HS-5 (cell line): ENCODE data around the gene GPR108.

Experiments used
- DNase-seq: peaks from one replicate; pipeline ENCODE4 v3.0.0-alpha.2; 2012; ENCODE audit warnings: low read depth

Gene GPR108

DNA sequence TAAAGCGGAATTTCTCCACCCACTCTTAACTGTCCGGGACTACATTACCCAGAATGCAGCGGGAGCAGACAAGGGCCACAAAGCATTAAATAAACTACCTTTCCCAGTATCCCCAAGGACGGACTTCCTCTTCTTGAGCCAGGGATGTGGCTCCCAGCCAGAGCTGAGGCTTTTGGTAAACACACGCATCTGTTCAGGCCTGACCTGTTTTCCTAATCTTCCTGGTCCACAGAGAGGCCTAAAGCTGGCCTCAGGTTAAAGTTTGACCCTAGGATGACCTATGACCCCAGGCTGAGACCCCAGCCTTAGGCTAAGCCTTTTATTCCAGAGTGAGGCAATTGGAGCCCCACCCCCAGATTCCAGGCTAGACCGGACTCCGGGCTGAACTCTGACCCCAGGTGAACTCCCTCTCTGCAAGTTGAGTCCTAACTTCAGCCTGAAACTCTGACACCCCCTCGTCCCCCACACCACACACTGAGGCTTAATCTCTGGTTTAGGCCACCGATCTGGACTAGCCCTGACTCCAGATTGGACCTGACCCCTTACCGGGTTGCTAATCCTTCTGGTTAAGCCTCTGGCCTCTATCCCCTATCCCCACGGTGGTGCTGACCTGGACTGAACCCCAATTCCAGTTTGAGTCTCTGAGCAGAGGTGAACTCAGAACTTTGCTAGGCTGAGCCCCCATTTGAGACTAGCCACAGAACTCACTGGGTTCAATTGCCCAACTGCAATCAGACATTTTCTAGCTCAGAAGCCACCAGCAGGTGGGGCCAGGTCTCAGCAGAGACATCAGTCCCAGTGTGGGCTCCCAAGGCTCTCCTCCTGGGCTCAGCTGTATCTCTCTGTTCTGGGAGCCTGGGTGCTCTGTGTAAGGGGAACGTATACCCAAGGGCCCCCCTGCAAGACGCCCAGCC, 750 bp upstream of the GPR108 start:
- DNase-seq: no peak

DNA sequence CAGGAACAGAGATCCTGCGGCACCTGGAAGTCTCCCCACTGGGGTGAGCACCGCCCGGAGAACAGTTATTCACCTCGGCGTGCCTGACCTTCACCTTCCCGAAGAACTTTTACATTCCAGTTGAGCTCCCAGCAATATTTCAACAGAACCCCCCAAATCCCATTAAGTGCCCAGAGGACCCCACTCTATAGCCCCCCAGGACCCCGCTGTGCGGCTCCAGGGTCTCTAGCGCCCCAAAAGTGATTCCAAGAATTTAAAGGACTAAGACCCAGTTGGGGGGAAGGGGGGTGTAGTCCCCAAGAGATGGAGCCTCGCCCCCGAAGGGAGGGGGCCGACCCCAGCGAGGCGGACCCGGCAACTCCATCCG, 480 bp downstream of the GPR108 start:
- no peak for DNase-seq

DNA sequence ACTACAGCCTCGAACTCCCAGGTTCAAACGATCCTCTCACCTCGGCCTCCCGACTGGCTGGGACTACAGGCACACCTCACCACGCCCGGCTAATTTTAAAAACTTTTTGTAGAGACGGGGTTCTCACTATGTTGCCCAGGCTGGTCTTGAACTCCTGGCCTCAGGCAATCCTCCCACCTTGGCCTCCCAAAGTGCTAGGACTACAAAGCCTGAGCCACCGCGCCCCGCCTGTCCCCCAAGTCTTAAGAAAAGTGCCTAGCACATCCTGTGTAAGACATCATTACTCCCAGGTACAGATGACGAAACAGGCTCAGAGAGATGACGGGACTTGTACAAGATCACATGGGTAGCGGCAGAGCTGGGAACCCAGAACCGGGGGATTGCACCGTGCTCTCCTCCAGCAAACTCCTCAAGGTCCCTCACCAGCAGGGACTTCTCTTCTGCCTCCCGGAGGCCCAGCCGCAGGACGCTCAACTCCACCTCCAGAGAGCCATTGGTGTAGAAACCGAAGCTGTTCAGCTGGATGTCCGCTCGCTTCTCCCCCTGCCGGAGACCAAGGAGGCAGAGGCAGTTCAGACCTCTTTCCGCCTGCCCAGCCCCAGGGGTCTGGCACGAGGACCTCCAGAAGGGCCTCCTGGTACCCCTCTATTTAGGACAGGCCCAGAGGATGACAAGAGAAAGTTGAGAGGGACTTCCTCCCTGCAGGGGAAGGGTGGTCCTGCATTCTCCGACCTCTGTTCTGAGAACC, 1.0 kb downstream of the GPR108 start:
- DNase-seq: peak; percentile 43

DNA sequence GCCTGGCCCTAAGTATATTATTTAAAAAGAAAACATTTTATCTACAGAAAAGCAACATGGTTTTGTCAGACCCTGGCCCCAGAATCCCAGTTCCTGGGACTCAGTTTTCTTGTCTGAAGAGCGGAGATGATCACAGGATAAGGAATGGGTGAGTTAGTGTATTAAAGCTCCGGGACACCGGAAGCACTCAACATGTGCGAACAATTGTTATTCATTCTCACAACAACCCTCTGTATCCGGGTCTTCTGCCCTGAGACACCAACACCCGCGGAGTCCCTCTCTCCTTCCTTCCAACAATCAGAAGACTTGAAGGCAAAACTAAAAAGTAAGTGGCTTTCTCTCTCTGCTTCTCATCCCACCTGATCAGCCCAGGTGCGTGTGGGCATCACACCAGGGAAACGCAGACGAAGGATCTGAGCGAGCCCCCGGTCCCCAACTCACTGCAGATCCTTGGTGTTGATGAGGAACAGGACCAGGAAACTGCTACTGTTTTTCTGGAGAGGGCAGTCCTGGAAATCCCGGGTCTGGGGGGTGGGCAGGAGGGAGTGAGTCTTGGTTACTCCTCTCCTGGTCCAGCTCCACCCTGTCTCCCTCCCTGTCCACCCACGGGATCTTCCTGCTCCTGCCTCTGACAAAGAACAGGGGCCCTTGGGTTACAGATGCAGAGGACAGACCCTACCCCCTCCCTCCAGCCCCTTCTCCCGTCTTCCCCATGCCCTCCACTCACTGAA, 2.0 kb downstream of the GPR108 start:
- no peak for DNase-seq

DNA sequence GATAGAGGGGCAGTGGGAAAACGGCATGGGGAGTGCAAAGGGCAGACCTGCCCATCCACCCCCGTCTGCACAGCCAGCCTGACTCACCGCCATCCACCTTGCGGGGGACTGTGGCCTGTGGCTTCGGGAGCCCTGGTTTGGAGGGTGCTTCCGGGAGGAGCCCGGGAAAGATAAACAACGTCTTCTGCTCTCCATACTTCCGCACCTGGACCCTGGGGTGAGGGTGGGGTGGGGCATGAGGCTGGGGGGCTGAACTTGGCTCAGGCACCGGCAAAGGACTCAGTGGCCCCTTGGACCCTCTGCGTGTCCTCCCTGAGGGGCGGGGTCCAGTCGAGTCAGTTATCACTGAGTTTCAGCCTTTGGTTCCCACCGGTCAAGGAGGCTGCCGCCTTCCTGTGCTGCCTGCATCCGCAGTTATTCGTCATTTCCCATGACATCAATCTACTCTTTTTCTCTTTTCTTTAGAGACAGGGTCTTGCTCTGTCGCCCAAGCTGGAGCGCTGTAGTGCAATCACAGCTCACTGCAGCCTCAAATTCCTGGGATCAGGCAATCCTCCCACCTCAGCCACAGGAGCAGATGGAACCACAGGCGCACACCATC, 3.2 kb downstream of the GPR108 start:
- DNase-seq: no peak

DNA sequence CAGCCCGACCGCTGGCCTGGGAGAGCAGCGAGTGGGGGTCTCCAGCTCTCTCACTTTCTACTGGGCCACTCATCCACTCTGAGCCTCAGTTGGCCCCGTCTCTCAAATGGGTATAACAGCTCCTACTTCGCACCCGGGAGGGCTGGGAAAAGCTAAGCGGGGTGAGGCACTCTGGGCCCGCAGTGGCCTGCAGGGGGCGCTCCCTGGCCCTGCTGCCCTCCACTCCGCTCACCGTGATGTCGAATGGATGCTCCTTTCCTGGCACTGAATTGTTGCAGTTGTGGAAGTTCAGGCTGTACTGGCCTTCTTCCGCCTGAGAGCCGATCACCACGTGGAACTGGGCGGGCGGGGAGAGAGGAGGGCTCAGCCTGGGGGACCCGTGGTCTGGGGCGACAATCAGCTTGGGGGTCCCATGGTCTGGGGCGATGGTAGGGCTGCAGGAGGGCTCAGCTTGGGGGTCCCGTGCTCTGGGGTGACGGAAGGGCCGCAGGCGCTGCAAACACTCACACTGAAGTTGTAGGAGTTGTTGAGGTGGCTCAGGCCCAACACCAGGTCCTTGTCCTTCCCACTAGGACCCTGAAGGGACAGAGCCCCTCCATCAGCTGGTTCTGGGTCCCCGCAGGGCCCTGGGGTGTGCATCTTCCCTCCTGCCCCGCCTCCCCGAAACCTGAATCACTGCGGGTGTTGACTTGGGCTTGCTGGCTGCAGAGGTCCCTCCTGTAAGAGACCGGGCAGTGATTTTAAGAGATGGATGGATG, 3.9 kb downstream of the GPR108 start:
- DNase-seq: no peak

DNA sequence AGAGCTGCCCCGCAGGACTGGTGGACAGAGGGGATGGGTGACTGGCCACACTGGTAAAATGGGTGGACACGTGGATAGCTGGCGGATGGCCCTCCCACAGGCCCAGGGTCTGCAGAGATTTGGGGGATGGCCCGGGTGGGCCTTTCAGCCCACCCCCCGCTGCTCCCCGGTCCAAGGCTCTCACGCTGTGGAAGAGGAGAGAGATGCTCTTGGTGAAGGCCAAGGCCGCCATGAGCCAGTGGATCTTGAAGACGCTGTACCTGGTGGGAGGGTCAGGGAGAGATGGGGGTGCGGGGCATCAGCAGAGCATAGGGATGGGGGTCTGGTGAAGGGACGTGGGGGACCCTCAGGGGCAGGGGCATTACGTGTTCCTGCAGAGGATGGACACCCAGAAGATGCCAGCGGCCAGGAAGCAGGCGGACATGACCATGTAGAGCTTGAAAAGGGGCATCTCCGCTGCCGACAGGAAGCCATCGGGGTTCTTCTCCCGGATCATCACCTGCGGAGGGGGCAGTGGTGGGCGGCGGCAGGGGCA, 4.5 kb downstream of the GPR108 start:
- DNase-seq: no peak

DNA sequence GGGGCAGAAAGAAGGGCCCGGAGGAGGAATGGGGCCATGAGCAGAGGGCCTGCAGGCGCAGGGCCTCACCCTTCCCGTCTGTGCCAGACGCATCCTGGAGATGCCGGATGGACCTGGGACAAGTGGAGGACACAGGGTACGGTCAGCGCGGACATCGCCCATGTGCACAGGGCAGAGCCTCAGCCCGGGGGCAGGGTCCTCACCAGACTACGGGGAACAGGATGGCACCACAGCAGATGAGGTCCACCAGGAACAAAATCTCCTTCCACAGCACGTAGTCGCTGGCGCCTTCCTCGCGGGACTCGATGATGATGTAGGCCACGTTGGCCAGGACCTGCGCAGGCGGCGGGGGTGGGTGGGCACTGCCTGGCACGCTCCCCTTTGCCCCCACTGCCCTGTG, 5.6 kb downstream of the GPR108 start:
- no peak for DNase-seq

DNA sequence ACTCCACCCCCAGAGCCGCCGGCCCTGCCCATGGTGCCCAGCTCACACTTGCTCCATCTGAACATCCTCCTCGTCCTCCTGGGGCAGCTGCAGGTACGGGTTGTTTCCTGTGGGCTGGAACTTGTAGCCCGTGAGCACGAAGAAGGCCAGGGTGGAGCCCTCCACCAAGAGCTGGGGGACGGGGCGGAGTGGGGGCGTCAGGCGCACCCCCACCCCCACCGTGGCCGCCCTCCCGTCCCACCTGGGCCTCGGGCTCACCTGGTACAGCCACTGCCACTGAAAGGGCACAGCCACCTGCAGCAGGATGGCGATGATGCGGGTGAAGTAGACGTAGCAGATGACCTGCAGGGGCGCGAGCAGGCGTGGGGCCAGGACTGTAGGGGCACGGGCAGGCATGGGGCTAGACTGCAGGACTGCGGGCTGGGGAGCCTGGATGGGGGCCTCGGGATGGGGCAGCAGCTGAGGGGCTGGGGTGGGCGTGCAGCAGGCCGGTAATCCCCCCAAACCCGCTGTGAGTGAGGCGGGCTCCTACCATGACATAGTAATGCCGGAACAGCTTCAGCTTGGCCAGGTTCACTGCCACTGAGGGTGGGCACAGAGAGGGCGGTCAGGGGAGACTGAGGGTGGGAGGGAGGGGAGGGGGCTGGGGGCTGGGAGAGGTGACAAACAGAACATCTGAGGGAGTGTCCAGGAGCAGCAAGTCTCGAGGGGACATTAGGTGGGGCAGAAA, 6.3 kb downstream of the GPR108 start:
- DNase-seq: no peak

DNA sequence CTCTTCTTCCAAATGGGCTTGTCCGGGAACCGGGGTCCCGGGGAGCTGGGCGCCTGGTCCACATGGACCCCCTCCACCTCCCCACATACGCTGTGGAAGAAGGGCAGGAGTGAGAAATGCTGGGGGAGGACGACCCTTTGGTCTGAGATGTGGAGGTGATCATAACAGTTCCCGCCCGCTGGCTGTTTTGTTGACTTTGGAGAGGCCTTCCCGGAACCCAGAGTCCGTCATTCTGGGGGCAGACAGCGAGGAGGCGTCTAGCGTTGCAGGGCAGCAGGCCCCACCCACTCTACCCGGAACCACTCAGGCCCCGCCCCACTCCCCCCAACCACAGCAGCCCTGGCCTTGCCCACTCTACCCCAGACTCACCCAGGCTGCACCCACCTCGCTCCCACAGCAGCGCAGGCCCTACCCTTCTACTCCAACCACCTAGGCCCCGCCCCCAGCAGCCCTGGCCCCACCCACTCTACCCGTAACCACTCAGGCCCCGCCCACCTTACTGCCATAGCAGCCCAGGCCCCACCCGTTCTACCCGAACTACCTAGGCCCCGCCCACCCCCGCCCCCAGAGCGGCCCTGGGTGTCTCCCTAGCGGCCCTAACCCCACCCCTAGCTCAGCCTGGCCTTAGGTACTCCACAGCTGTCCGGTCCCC, 7.1 kb downstream of the GPR108 start:
- DNase-seq: no peak

DNA sequence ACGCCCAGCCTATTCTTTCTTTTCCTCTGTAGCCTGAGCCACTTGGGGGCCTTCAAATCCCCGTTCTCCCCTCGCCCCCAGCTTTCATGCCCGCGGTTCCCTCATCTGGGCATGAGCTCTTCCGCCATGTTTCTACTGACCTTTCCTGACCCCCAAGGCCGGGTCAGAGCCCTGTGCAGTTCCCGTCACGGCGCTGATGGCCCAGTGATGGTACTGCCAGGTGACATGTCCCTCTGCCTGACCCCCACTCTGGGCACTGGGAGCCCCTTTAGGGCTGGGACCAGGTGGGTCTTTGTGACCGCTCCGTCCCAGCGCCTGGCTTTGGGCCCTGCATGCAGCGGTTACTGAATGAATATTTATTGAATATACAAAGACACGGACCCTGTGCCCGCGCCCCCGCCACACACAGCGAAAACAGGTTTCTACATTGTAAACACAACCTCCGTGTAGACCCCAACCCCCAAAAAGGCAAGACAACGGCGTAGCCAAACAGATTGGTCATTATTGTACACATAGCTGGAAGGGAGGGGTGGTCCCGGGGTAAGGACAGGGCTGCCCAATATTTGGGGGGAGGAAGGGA, 7.7 kb downstream of the GPR108 start:
- no peak for DNase-seq

DNA sequence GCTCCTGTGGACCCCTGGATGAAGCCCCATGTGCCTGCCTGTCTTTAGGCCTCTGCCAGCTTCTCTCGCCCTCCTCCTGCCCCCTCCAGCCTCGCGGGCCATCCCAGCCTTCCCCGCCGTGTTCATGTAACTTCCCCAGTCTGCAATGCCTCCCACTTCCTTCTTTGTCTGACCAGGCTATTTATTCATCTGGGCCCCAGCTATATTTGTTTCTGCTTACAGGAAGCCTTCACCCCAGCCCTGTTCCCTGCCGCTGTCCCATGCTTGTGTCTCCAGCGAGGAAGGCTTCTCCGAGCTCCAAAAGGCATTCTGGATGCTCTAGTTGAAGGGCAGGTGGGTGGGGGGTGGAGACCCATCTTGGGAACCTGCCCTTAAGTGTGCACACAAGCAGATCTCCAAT, 9.0 kb downstream of the GPR108 start:
- DNase-seq: no peak

DNA sequence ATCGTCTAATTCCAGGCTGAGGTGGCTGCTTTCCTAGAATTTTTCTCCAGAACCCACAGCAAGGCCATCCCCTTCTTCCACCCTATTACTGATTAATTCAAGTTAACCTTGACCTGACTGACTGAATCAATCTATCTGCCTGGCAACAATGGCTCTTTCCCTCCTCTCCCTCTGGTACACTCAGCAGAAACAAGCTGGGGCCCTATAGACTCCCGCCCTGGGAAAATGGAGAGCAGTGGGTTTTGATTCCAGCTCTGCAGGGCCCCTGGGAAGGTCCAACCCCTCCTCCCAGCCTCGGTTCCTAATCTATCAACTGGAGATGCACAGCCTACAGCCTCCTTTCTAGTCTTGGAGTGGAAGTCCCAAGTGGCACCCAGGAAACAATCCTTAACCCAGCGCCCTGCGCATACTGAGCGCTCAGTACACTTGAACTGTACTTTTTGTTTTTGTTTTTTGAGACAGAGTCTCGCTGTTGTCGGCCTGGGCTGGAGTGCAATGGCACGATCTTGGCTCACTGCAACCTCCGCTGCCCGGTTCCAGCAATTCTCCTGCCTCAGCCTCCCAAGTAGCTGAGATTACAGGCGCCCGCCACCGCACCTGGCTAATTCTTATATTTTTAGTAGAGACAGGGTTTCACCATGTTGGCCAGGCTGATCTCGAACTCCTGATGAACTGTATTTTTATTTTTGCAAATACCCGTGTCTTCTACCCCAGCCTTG, 11.7 kb downstream of the GPR108 start:
- DNase-seq: no peak

DNA sequence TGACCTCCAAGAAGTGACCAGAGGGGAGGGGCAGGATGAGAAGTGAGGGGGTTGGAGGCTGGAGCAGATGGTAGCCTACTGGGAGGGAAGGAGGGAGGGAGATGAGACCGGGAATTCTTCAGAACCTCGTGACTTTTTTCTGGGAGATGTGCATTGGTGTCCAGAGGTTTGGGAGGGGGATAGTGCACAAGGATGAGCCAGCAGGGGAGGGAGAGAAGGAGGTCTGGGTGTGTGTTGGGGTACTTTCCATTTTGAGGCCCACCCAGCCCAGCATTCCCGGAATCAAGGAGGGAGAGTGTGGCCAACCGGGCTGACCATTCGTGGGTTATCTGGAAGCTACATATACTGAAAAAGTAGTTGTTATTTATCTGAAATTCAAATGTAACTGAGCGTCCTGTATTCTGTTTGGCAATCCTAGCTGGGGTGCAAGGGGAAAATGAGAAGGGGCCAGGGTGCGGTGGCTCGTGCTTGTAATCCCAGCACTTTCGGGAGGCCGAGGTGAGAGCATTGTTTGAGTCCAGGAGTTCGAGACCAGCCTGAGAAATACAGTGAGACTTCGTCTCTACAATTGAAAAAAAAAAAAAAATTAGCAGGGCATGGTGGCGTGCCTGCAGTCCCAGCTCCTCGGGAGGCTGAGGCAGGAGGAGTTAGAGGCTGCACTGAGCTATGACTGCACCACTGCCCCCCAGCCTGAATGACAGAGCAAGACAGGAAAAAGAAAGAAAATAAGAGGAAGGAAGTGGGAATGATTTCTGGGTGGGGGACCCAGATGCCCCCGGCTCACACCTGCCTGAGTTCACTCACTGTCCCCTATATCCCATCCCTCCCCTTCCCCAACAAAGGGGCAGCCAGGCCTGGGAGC, 12.5 kb downstream of the GPR108 start:
- DNase-seq: no peak

DNA sequence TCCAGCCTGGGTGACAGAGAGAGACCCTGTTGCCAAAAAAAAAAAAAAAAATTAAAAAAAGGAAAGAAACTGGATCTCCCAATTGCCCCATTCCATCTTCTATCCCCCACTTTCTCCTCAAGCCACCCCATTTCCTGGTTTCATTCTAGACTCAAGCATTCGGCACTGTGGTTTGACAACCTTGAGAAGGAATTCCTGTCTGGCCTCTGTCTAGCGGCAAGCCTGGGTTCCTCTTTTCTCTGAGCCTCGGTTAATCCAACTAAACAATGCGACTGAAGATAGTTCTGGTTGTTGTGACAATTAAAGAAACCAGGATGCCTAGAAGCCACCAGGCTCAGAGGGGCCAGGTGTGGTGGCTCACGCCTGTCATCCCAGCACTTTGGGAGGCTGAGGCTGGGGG, 13.6 kb downstream of the GPR108 start:
- no peak for DNase-seq

DNA sequence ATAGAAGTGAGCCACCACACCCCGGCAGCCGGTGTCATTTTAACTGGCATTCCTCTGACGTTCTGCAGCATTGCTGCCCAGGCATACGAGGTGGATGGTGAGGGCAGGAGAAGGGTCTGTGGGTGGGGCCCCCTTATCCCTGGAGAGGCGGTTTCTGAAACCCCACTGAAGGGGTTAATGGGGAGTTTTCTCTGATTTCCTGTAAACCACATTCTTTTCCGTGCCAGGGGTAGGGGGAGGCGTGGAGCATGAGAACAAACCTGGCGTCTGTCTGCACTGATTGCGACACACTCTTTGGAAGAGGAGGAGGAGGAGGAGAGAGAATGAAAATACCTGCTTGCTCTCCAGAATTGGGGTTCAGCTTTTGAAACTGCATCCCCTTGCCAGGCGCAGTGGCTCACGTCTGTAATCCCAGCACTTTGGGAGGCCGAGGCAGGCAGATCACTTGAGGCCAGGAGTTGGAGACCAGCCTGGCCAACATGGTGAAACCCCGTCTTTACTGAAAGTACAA, 14.2 kb downstream of the GPR108 start:
- no peak for DNase-seq

DNA sequence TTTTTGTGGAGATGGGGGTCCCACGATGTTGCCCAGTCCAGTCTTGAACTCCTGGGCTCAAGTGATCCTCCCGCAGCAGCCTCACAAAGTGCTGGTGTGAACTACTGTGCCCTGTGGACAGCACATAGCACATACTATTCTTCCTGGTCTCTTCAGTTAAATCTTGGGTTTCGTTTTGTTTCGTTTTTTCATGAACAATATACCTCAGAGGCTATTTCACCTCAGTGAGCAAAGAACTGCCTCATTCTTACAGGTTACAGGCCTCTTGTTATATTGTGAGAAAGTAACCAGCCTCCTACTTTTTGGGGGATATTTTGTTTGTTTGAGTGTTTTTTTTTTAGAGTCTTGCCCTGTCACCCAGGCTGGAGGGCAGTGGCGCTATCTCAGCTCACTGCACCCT, 15.6 kb downstream of the GPR108 start:
- no peak for DNase-seq

DNA sequence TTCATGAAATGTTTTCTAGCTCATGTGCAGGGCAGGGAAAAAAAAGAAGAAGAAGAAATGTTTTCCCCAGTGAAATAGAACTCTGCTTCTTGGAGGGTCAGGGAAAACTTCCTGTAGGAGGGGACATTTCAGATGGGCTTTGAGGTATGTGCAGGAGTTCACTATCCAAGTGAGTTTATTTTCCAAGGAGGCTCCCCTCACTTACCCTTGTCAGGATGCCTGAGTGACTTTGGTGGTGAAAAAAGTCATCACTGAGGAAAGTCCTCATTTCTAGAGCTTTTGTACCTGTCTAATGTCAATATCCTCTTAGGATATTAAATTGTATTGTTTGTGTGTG, 16.3 kb downstream of the GPR108 start:
- DNase-seq: no peak
